Measurements from ENCODE around the gene PRF1.
A peak's percentile ranks its signal among the peaks of the same experiment; 100 is the strongest.

PRF1 gene

GRCh38 chr10:70605161-70605560, 2.6 kb upstream of the PRF1 start:
- Histone ChIP-seq H3K4me3 (replicated peaks; ENCODE audit: insufficient read depth, low read length) (no peak overlapping the region), H3K27ac (replicated peaks) (no peak overlapping the region), H3K27me3 (ENCODE audit: insufficient read depth, poor library complexity, severe bottlenecking) (no peaks in the 10 kb centered on the region)
- peak in 1 of 2 experiments; percentile 20 for DNase-seq (ENCODE audit: low read depth in 1 of 2, low spot score in 1 of 2)
- no peak for TF ChIP-seq POLR2AphosphoS5 (IDR thresholded peaks at IDR 0.05; ENCODE audit: low read depth)
- peak; percentile 91 for TF ChIP-seq SPI1 (IDR thresholded peaks at IDR 0.05; ENCODE audit: borderline replicate concordance, low read depth)

- TF ChIP-seq REST (IDR thresholded peaks at IDR 0.05; ENCODE audit: insufficient replicate concordance, low read depth) (no peak), SPI1 (IDR thresholded peaks at IDR 0.05; ENCODE audit: borderline replicate concordance, low read depth) (no peak), CTCF (IDR thresholded peaks at IDR 0.05; ENCODE audit: insufficient read depth, low read length) (no peak), GABPA (IDR thresholded peaks at IDR 0.05; ENCODE audit: low read depth) (no peak), POLR2AphosphoS5 (IDR thresholded peaks at IDR 0.05; ENCODE audit: low read depth) (no peak)
- Histone ChIP-seq H3K4me3 (replicated peaks; ENCODE audit: insufficient read depth, low read length) (no peak overlapping the region), H3K27me3 (ENCODE audit: insufficient read depth, poor library complexity, severe bottlenecking) (no peaks in the 10 kb centered on the region), H3K27ac (replicated peaks) (no peak overlapping the region)
- no peak for DNase-seq (ENCODE audit: low read depth in 1 of 2, low spot score in 1 of 2)
Observed at GRCh38 chr10:70604106-70604505, 1.6 kb upstream of the PRF1 start.

GRCh38 chr10:70603449-70603801, 884 bp upstream of the PRF1 start:
- no peak overlapping the region for H3K4me3 ChIP-seq (replicated peaks; ENCODE audit: insufficient read depth, low read length)
- TF ChIP-seq SPI1 (IDR thresholded peaks at IDR 0.05; ENCODE audit: borderline replicate concordance, low read depth): no peak
- no peak for TF ChIP-seq POLR2AphosphoS5 (IDR thresholded peaks at IDR 0.05; ENCODE audit: low read depth)
- no peak for TF ChIP-seq REST (IDR thresholded peaks at IDR 0.05; ENCODE audit: insufficient replicate concordance, low read depth)
- TF ChIP-seq GABPA (IDR thresholded peaks at IDR 0.05; ENCODE audit: low read depth): no peak
- TF ChIP-seq CTCF (IDR thresholded peaks at IDR 0.05; ENCODE audit: insufficient read depth, low read length): no peak
- H3K27me3 ChIP-seq (ENCODE audit: insufficient read depth, poor library complexity, severe bottlenecking): no peaks in the 10 kb centered on the region

GRCh38 chr10:70601746-70602145, 795 bp downstream of the PRF1 start:
- DNase-seq (ENCODE audit: low read depth in 1 of 2, low spot score in 1 of 2): no peak
- no peak overlapping the region for H3K4me3 ChIP-seq (replicated peaks; ENCODE audit: insufficient read depth, low read length)
- TF ChIP-seq CTCF (IDR thresholded peaks at IDR 0.05; ENCODE audit: insufficient read depth, low read length) (no peak), SPI1 (IDR thresholded peaks at IDR 0.05; ENCODE audit: borderline replicate concordance, low read depth) (no peak), REST (IDR thresholded peaks at IDR 0.05; ENCODE audit: insufficient replicate concordance, low read depth) (no peak), GABPA (IDR thresholded peaks at IDR 0.05; ENCODE audit: low read depth) (no peak)
- H3K27me3 ChIP-seq (ENCODE audit: insufficient read depth, poor library complexity, severe bottlenecking): no peaks in the 10 kb centered on the region
- no peak overlapping the region for H3K27ac ChIP-seq (replicated peaks)

More at GRCh38 chr10:70603449-70603801, 884 bp upstream of the PRF1 start:
- H3K27ac ChIP-seq (replicated peaks): no peak overlapping the region
- DNase-seq (ENCODE audit: low read depth in 1 of 2, low spot score in 1 of 2): no peak

Measured in HL-60 (cell line).